ENCODE measurements around the gene RMDN2.
"Not testable (repeated sequence)": the region's sequence is repeated elsewhere in the genome, so short reads cannot be mapped to it uniquely, and the experiment has no call there.

RMDN2 gene

DNA sequence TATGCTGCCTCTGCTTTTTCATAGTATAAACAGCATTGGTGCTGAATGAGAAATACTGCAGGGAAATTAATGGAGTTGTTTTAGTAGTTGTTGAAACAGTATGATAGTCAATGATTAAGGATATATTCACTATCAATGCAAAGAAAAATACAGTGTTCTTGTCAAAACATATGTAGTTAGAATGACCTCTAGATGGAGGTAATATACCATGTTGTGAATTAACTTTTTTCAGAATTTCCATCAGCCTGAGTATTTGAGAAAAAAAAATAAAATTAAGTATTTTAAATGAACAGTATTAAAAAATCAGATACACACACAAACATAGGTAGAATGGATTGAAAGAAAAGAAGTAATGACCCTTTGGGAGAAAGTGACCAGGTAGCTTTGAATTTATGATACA lies 59.5 kb downstream of the RMDN2 start:
- in situ Hi-C loops (cut with HindIII; ENCODE audit: low sequenced_read_pairs) = no loop called here

DNA sequence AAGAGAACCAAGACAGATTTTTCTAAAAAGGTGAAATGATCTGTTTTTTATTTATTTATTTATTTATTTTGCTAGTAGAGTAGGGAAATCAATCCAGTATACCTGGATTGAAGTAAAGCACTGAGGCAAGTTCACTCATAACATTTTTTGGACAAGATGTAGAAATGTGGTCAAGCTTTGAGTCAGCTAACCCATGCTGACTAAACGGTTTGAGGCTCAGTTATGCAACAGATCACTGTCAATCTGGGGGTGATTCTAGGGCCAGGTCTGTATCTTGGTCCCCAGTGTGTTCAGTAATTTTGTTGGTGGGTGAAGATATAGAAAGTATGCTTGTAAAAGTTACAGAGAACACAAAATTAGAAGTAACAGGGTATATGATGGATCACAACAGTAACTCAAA lies 60.2 kb downstream of the RMDN2 start:
- in situ Hi-C loops (cut with HindIII; ENCODE audit: low sequenced_read_pairs) = no loop called here

DNA sequence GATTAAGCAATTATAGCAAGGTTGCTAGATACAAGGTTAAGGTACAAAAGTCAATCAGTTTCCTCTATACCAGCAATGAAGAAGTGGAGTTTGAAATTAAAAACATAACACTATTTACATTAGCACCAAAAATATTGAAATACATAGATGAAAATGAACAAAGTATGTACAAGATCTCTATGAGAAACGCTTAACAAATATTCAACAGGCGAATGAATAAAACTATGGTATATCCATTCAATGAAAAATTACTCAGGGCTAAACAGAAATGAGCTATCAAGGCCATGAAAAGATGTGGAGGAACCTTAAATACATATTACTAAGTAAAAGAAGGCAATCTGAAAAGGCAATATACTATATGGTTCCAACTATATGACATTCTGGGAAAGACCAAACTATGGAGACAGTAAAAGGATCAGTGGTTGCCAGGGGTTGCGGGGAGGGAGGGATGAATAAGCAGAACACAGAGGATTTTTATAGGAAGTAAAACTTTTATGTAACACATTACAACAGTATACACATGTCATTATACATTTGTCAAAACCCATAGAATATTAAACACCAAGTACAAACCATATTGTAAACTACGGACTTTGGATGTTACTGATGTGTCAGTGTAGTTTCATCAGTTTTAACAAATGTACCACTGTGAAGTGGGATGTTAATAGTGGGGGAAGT lies 62.1 kb downstream of the RMDN2 start:
- in situ Hi-C loops (cut with HindIII; ENCODE audit: low sequenced_read_pairs) = no loop called here

DNA sequence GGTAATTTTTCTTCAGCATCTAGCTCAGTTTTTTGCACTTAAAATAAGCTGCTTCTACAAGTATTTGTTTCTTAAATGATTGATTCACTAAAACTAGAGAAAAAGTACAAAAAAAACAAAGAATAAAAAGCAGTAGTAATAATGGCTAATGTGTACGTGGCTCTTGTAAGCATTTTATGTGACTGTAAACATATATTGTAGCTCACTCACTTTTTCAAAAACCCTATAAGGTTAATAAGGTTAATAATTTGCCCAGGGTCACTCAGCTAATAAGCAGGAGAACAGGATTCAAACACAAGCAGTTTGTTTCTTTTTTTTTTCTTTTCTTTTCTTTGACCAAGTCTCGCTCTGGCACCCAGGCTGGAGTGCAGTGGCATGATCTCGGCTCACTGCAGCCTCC lies 67.5 kb downstream of the RMDN2 start:
- in situ Hi-C loops (cut with HindIII; ENCODE audit: low sequenced_read_pairs) = no loop called here

DNA sequence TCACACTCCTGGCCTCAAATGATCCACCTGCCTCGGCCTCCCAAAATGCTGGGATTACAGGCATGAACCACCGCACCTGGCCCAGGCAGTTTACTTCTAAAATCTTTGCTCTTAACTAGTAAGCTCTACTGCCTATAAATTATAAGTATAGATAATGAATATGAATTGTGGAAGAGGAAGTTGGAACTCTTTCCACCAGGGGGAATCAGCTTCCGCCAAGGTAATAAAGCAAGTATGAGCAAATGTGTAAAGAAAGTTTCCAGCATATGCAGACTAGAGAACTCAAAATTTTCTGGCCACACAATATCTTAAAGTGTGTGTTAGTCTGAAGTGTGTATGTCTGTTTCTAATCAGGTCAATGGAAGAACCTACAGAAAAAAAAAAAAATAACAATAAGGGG lies 68.1 kb downstream of the RMDN2 start:
- in situ Hi-C loops (cut with HindIII; ENCODE audit: low sequenced_read_pairs) = no loop called here

DNA sequence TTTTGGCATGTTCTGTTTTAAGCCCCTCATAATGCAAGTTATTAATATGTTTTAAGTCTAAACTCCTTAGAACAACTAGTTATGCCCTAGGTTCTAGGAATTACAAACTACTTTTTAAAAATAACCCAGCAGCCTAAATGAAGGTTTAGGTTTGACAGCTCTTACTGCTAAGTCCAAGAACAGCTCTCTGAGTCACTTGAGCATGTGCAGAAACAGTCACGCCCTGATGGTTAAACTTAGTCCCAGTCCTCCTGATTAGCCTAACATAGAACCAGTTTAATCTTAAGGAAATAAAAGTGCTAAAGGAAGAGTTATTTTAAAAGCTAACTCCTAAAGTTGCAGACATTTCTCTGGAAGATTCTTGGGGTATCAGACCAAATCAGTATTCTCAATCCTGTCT lies 72.5 kb downstream of the RMDN2 start:
- in situ Hi-C loops (cut with HindIII; ENCODE audit: low sequenced_read_pairs) = no loop called here

DNA sequence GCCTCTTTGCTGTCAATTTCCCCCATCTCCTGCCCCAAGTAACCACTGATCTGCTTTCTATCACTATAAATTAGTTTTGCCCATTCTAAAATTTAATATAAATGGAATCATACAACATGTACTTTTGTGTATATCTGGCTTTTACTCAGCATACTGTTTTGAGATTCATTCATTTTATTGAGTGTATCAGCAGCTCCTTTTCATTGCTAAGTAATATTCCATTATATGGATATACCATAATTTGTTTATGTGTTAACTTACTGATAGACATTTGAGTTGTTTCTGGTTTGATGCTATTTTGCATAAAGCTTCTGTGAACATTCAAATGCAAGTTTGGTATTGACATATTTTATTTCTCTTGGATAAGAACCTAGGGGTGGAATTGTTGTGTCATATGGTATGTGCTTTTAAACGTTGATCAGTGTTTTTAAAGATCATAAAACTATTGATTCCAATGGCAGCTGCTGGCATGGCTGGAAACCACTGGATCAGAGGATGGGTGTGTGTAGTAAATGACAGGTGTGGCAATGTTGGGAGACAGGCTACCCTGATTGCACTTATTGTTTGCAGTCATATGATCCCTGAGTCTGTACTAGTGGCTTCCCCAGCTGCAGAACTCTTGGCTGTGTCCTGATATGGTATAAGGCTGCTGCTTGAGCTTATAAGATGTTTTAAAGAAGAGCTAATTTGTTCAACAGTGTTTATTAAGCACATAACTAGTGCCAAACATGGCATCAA lies 75.6 kb downstream of the RMDN2 start:
- in situ Hi-C loops (cut with HindIII; ENCODE audit: low sequenced_read_pairs) = no loop called here

DNA sequence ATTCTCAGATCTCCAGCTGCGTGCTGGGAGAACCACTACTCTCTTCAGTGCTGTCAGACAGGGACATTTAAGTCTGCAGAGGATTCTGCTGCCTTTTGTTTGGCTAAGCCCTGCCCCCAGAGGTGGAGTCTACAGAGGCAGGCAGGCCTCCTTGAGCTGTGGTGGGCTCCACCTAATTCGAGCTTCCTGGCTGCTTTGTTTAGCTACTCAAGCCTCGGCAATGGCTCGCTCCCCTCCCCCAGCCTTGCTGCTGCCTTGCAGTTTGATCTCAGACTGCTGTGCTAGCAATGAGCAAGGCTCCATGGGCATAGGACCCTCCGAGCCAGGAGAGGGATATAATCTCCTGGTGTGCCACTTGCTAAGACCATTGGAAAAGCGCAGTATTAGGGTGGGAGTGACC lies 85.1 kb downstream of the RMDN2 start:
- in situ Hi-C loops (cut with HindIII; ENCODE audit: low sequenced_read_pairs) = not testable (repeated sequence)

DNA sequence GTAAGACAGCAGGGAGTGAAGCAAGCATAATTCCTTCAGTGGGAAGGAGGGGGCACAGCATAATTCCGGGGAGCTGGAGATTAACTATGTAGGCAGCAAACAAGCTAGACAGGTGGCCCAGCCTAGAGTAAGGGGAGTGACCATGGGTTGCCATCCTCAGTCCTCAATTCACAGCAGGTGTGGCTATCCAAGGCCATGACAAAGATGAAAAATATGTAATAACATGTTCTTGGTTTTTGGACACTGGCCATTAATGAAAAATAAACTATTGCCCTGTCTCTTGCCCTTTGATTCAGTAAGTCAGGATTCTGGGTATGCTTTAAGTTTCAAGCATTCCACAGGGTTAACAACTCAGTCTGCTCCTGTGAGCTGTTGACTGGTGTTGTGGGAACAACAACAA lies 85.9 kb downstream of the RMDN2 start:
- in situ Hi-C loops (cut with HindIII; ENCODE audit: low sequenced_read_pairs) = no loop called here

DNA sequence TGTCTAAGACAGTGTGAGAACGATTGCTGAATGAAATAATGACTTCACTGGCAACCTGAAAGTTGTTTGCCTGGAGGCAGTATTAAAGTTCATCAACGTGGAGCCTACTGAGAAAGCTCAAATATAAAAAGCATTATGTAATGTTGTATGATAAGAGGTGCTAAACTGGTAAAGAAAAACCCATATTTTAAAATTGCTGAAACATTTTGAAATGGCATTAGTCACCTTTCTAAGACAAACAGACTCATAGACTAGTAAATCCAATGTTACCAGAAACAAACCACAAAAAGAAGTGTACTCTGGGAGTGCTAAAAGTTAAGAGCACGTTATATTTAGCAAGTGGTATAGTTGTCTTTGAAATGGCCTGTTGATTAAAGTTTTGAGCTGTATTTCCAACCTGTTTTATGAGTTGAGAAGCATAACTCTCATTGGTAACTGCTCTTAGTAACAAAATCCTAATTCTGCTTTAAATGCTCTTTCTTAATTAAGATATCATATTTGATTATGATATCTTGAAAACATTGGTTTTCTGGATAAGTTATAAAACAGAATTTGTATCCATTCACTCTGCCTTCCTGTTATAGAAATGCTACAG lies 88.2 kb downstream of the RMDN2 start:
- in situ Hi-C loops (cut with HindIII; ENCODE audit: low sequenced_read_pairs) = no loop called here

DNA sequence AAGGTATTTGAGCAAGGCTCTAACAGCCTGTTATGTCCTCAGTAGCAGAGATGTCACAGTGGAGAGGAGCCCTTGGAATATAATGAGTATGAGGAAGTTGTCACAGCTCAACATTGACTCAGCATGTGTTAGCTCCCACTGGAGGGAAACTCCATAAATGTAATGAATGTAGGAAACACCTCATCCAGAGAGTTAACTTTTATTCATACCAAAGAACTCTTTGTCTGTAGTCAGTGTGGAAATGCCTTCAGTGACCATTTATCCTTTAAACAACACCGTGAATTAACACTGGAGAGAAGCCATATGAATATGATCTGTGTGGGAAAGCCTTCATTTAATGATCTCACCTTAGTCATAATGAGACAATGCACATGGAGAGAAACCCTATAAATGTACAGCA lies 91.1 kb downstream of the RMDN2 start:
- in situ Hi-C loops (cut with HindIII; ENCODE audit: low sequenced_read_pairs) = no loop called here

DNA sequence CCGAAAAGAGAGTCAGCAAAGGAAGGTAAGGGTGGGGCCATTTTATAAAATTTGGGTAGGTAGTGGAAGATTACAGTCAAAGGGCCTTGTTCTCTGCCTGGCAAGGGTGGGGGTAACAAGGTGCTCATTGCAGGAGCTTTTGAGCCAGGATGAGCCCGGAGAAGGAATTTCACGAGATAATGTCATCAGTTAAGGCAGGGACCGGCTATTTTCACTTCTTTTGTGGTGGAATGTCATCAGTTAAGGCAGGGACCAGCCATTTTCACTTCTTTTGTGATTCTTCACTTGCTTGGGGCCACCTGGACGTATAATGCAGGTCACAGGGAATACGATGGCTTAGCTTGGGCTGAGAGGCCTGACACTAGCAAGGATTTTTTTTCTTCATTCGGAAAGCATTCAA lies 92.7 kb downstream of the RMDN2 start:
- in situ Hi-C loops (cut with HindIII; ENCODE audit: low sequenced_read_pairs) = no loop called here

DNA sequence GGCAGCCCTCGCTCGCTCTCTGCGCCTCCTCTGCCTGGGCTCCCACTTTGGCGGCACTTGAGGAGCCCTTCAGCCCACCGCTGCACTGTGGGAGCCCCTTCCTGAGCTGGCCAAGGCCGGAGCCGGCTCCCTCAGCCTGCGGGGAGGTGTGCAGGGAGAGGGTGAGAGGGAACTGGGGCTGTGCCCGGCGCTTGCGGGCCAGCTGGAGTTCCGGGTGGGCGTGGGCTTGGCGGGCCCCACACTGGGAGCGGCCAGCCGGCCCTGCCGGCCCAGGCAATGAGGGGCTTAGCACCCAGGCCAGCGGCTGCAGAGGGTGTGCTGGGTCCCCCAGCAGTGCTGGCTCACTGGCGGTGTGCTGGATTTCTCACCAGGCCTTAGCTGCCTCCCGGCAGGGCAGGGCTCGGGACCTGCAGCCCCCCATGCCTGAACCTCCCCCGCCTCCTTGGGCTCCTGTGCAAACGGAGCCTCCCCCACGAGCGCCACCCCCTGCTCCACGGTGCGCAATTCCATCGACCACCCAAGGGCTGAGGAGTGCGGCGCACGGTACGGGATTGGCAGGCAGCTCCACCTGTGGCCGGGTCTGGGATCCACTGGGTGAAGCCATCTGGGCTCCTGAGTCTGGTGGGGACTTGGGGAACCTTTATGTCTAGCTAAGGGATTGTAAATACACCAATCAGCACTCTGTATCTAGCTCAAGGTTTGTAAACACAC lies 95.4 kb downstream of the RMDN2 start:
- in situ Hi-C loops (cut with HindIII; ENCODE audit: low sequenced_read_pairs) = not testable (repeated sequence)

DNA sequence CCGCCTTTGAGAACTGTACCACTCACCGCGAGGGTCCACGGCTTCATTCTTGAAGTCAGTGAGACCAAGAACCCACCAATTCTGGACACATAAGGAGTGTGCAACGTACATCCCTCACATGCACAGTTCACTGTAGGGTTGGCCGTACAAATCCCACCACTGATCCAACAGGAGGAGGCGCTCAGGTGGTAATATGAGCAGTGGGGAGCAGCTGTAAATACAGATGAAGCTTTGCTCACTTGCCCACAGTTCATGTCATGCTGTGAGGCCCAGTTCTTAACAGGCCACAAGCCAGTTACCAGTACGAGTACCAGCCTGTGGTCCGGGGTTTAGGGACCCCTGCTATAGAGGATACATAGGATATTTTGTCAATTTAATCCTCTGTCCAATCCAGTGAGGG lies 96.5 kb downstream of the RMDN2 start:
- in situ Hi-C loops (cut with HindIII; ENCODE audit: low sequenced_read_pairs) = no loop called here

DNA sequence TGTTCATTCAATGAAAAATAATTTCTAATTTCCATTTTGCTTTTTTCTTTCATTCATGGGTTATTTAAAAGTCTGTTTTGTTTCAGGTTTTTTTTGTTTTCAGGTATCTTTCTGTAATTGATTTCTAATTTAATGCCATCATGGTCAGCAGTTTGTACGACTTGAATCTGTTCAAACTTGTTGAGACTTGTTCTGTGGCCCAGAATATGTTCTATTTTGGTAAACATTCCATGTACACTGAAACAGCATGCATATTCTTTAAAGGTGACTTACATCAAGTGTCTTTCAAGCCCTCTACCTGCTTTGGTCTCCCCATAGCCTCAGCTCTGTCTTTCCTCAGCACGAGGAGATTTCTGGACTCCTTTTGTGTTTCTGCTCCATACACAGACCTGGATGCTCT lies 101.8 kb downstream of the RMDN2 start:
- in situ Hi-C loops (cut with HindIII; ENCODE audit: low sequenced_read_pairs) = no loop called here

DNA sequence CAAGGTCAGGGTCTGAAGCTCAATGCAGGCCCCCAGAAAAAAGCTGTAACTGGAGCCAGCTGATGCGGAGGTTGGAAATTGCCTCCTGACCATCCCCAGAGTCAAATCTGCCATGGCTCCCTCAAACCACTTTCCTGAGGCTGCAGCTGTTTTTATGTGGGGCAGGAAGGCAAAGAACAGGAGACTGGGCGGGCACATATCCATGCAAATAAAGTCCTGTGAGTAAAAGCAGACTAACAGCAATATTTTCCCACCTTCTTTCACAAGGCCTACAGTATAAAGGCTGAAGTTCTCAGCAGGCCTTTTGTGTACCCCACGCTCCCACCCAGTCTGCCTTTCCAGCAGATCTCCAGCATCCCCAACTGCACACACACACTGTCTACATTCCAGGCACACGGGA lies 103.7 kb downstream of the RMDN2 start:
- in situ Hi-C loops (cut with HindIII; ENCODE audit: low sequenced_read_pairs) = no loop called here

DNA sequence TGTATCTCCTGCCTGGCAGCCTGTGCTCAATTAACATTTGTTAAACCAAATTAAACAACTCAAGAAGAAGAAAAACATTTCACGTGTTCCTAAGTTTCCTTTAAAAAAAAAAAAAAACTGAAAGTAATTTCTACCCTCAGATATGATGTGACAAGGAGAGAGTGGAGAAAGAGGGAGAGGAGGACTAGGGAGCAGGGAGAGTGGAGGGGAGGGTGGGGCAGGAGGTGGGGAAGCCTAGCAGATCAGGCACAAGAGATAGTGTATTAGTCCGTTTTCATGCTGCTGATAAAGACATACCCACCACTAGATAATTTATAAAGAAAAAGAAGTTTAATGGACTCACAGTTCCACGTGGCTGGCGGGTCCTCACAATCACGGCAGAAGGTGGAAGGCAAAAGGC lies 104.4 kb downstream of the RMDN2 start:
- in situ Hi-C loops (cut with HindIII; ENCODE audit: low sequenced_read_pairs) = no loop called here

DNA sequence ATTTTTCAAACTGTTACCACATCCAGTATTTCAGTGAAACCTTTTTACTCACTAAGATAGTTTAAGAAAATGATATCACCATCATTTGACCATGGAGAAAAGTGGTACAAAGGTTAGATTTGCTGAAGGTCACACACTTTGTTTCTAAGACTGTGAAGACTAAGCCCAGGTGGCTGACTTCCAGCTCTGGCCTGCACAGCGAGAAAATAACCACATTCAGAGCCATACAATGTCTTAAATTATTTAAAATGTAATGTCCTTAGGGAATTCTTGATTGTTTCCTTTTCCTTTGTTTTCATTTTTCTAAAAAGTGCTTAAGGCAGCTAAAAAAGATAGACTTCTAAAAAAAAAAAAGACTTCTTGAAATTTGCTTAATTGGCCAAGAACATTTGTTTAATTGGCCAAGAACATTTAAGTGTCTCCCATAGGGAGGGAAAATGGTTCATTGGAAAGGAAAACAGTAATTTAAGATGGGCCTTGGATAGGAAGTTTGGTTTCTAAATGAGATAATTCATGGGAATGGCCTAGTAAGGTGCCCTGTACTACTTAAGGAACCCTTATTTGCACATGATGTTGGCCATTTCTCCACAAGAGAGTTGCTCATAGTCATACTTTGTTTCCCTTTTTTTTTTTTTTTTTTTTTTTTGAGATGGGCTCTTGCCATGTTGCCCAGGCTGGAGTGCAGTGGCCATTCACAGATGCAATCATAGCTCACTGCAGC lies 105.7 kb downstream of the RMDN2 start:
- in situ Hi-C loops (cut with HindIII; ENCODE audit: low sequenced_read_pairs) = no loop called here

DNA sequence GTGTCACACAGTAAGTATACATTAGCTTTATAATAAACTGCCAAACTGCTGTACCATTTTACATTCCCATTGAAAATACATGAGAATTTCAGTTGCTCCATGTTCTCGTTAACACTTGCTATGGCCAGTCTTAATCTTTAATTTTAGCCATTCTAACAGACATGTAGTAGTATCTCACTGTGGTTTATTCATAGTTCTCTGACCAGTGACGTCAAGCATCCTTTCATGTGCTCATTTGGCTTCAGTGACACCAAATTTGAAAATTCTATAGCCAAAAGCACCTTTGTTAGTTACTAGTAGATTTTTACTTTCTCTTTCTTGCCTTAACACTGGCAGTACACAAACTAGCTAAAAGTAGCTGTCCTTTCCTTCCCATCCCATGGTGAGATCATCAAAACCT lies 107.9 kb downstream of the RMDN2 start:
- in situ Hi-C loops (cut with HindIII; ENCODE audit: low sequenced_read_pairs) = no loop called here

DNA sequence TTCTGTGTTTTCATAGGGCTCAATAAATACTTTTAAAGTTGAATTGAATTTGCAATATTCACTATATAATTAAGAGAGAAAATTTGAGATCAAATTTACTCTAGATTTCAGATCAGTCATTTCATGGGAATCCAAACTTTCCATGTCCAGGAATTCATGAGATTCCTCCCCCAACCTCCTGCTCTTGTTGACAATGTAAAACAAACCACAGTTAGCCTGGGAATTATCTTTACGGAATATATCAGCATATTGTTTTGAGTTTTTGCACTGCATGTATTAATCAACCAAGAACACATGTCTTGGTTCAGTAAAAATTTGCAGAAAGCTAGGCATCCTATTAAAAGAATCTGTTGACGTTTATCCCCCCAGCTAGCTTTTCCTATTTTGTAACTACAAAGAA lies 108.6 kb downstream of the RMDN2 start:
- in situ Hi-C loops (cut with HindIII; ENCODE audit: low sequenced_read_pairs) = no loop called here

DNA sequence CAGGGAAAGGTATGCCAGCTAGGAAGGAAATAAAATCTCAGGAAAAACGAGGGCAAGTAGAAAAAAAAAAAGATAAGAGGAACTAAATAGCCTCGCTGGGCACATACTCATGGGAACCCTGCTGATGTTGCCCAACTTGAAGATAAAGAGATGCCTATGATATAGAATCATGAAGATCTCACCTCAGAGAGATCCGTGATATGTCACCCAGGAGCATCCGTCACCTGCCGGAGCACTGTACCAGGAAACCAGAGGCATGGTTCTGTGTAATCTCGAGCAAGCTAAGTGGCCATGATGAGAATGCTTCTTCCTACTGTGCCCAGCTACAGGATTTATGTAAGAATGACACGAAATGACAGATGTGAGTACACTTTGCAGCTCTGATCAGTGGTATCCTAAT lies 110.9 kb downstream of the RMDN2 start:
- in situ Hi-C loops (cut with HindIII; ENCODE audit: low sequenced_read_pairs) = no loop called here
